Caki2 (cell line): ENCODE data around the gene CSTF2. TPM values are rescaled to one million over a fixed set of nuclear protein-coding genes. Genes with fewer than 3 reads are reported as not detected.
"Not testable (repeated sequence)": the region's sequence is repeated elsewhere in the genome, so short reads cannot be mapped to it uniquely, and the experiment has no call there.

Experiments
- DNase-seq: peaks from one replicate; pipeline ENCODE4 v3.0.0-alpha.2; 2015; ENCODE audit warnings: low read depth
- in situ Hi-C: cut with HindIII; loops from 2 replicates; pipeline ENCODE4 v1.10.0; 2016; ENCODE audit warnings: low sequenced_read_pairs, low pct_unique_long_range_greater_than_20kb, mixed read lengths
- total RNA-seq: library from RNA; depleted of rRNA; stranded (reverse); fragments of >200 nt; shearing (Covaris generic); gene quantifications from 2 replicates; pipeline ENCODE4 v1.2.3, GENCODE V29; 2014; ENCODE audit warnings: low replicate concordance; rRNA removed

The CSTF2 gene
- total RNA-seq: 28.2 and 28.9 TPM in 2 replicates

DNA sequence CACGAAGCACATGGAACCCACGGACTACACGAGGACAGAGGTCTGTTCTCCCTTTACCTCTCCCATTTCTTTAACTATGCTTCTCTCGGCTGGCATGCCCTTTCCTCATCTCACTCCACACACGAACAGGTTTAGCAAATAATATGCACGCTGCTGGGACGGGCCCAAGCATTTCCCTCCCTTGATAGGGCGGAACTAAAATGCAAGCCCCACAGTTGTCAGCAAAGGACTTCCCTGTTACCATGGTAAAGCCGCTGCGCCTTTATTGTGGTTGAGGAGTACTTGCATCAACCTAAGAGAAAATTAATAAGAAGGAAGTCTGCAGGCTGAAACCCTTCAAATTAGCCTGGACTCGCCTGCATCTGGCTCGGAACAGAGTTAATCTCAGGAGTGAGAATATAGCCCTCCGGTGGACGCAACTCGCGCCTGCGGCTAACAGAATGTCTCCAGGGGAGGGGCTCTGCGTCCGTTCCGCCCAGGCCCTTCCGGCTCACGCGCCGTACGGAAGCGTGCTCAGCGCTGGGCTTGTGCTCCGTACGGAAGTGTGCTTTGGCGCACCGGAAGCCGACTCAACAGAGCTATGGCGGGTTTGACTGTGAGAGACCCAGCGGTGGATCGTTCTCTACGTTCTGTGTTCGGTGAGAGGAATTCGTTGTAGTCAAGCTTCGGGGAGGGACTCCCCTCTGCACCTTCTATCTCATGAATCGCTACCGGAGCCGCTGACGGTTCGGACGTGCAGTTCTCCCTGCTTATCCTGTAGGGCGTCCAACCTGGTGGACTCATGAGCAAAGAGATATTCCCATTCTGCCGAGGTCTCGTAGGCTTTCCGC, at the start of gene CSTF2:
Gene CSTF2 (plus strand): TSS at position 555 of the 830 bp plus-strand sequence. CDS start 26 bp downstream, at position 581.
- peak; percentile 78 for DNase-seq
- in situ Hi-C loops: no loop called here

- in situ Hi-C loops, DNase-seq: not testable (repeated sequence)
Measured at GRCh38 chrX:100796371-100796770, 23.8 kb upstream of the CSTF2 start.

DNA sequence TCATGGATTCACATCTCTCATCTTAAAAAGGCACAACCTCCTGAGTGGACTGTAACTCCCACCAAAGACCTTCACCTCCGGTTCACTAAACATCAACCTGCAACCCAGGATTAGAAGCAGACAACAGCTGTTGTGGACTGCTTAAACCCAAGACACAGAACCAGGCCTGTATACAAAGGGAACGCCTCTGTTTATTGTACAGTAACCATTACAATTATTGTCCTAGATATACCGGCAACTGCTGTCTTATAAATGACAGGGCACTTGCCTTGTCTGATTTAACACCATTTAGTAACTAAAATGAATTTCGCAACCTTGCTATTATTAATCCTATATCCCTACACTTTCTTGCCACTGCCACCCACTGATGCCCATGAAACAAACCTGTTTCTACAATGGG, 22.8 kb upstream of the CSTF2 start:
- in situ Hi-C loops: no loop called here

GRCh38 chrX:100798484-100799214, 21.5 kb upstream of the CSTF2 start:
- in situ Hi-C loops: no loop called here
- DNase-seq: no peak

More for the DNA sequence above, 22.8 kb upstream of the CSTF2 start:
- DNase-seq: no peak

- in situ Hi-C loops: no loop called here
- DNase-seq: no peak
Measured at GRCh38 chrX:100802843-100803242, 17.3 kb upstream of the CSTF2 start.

- no peak for DNase-seq
- in situ Hi-C loops: no loop called here
Measured at GRCh38 chrX:100804780-100805179, 15.4 kb upstream of the CSTF2 start.

DNA sequence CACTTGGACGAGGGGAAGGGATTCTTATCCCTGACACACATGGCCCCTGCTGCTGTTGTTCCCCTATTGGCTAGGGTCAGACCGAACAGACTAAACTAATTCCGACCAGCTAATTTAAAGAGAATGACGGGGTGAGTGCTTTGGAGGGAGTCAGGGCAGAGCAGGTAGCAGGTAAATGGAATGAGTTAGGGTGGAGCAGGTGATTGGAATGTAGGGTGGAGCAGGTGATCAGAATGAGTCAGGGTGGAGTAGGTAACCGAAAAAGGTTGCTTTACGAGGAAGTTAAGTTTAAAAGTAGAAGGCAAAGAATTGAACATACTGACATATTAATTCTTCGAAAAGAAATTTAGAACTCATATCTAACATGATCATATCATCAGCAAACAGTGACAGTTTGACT, 11.9 kb upstream of the CSTF2 start:
- in situ Hi-C loops, DNase-seq: not testable (repeated sequence)

- no peak for DNase-seq
- in situ Hi-C loops: no loop called here
Measured at GRCh38 chrX:100812216-100813158, 7.7 kb upstream of the CSTF2 start.

GRCh38 chrX:100817340-100817739, 2.9 kb upstream of the CSTF2 start:
- DNase-seq: no peak
- in situ Hi-C loops: no loop called here

DNA sequence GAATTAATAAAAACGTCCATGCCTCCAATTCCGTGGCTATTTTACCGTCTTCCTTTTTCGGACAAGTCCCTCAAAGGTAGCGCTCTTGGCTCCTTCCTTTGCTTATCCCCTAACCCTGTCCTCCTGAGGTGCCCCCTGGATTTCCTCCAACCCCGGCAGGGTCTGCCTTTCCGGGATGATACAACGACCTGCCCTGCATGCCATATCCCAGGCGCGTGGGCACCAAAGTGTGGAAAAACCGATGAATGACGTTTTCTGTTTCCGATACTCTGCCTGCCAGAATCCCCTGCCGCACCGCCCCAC, 706 bp upstream of the CSTF2 start:
- no peak for DNase-seq
- in situ Hi-C loops: no loop called here

DNA sequence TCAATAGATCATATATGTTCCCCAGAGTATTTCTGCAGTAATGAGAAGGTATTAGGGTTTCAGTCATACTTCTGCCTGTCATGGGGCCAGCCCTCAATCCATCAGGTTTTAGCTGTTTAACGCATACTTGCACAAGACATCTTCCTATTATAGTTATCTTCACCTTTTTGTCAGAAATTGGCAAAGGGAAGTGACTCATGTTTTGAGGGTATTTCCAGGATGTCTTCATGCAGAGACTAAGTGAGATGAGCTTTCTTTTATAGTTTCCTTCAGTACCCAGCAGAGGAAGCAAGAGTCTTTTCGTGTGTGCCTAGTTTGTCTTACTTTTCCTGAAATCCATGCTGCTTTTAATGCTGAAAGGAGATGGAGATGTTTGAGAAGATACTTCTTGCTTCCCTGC, 9.5 kb downstream of the CSTF2 start:
- in situ Hi-C loops: no loop called here
- no peak for DNase-seq

DNA sequence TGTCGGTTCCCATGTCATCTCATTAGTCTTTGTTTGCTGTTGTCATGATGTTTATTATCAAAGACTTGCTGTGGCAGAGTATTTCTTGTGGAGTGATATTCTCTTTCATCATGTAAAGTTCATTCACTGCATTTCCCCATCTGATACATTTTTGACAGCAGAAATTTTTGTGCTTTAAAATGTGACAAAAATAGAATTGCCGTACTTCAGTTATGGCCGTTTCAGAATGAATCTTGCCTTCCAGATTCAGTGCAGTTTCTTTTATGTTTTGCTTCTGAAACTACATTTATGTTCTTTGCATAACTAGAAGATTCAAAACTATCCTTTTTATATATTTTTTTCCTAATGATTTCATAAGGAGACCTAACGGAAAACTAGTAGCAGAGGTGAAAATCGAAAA, 10.0 kb downstream of the CSTF2 start:
- in situ Hi-C loops: no loop called here
- no peak for DNase-seq

- no peak for DNase-seq
Measured at GRCh38 chrX:100830547-100830946, 10.4 kb downstream of the CSTF2 start.

DNA sequence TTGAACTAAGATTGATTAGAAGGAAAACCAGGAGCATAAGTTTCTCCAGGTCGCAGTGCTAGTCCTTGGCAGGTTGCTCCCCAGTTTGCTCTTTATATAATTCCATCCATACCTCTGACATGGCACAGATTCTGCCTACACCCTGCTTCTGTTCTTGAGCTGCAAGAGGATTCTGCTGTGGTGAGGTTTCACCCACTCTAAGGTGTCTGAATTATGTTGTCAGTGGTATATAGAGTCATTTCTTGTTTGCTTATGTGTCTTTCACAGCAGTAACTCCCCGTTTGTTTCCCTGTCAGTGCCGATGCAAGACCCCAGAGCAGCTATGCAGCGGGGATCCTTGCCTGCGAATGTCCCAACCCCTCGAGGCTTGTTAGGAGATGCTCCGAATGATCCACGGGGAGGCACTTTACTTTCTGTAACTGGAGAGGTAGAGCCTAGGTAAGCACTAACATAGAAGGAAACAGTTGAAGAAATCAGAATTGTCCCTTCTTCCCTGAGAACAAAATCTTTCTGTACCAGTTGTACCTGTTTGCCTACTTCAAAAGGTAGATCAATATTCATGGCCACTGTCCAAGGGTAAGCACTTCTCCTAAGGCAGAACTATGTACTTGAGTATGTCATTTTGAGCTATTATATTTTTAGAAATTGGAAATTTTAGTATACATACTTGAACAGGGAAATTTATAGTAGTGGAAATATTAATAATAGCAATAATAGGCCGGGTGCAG, 11.2 kb downstream of the CSTF2 start:
- in situ Hi-C loops: no loop called here
- no peak for DNase-seq

More at GRCh38 chrX:100830547-100830946, 10.4 kb downstream of the CSTF2 start:
- in situ Hi-C loops: no loop called here

- DNase-seq: no peak
- in situ Hi-C loops: no loop called here
Measured at GRCh38 chrX:100850317-100850716, 30.1 kb downstream of the CSTF2 start.

DNA sequence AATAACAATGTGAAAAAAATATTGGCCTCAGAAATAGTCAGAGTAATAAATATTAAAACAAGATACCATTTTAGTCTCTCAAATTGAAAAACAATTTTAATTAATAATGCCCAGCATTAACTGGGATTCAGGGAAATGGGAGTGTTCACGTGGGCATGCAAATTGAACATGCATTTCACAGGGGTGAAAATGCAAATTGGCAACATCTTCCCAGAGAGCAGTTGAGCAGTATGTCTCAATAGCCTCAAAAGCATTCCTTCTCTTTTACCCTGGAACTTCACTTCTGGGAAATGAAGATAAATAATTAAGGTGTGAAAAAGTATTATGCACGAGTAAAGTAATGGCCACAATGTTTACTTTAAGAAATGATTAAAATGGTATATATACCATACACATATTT, 32.6 kb downstream of the CSTF2 start:
- in situ Hi-C loops: no loop called here

DNA sequence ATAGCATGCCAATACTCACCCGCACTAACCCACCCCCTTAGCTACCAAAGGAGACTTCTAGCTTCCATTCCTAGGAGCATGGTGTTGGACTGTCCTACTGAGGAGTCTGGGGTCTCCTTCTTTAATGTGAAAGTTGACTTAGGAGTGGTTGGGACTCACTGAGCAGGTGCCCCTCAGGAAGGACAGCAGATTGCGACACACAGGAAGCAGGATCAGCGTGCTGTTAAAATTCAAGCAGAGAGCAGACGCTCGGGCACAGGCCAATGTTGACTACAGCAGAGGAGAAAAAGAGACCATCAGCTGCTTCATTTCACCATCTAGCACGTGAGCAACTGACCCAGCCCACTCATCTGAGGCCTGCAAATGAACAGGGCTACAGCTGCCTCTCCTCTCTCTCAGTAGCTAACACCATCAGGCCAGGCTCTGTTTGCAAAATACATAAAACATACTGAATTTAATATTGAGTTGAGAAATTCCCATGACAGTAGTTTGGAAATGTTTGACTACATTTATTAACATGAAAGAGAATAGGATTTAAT, 43.2 kb downstream of the CSTF2 start:
- no peak for DNase-seq
- in situ Hi-C loops: no loop called here

More for the DNA sequence above, 32.6 kb downstream of the CSTF2 start:
- DNase-seq: no peak
